Transverse colon (tissue), 4 donors: ENCODE data around the gene TLE3. TPM values are rescaled to one million over a fixed set of nuclear protein-coding genes. Genes with fewer than 3 reads are reported as not detected.

ENCODE experiments used
- DNase-seq: peaks from one replicate; pipeline ENCODE4 v3.0.0-alpha.2; 2019
- H3K27ac ChIP-seq, 4 donors: fragments of 200-600 bp; sonication (generic); 2 replicates each; pipeline ENCODE4 v1.5.1; 2016 to 2018; ENCODE audit warnings: inconsistent platforms in 4 of 4
- H3K27me3 ChIP-seq: fragments of 200-600 bp; sonication (generic); 2 replicates; pipeline ENCODE4 v1.5.1; 2017; ENCODE audit warnings: inconsistent platforms
- H3K36me3 ChIP-seq, 4 donors: fragments of 200-600 bp; sonication (generic); 2 replicates each; pipeline ENCODE4 v1.5.1; 2017 to 2019; ENCODE audit warnings: inconsistent platforms in 4 of 4
- H3K4me1 ChIP-seq, 4 donors: fragments of 200-600 bp; sonication (generic); 2 replicates each; pipeline ENCODE4 v1.5.1; 2017 to 2020; ENCODE audit warnings: inconsistent platforms in 4 of 4
- H3K4me3 ChIP-seq, 4 donors: fragments of 200-600 bp; sonication (generic); 1 replicate in 1 of 4; 2 replicates in 3 of 4; pipeline versions ENCODE4 v1.5.1 to v1.6.1; 2017 to 2019; ENCODE audit warnings: inconsistent platforms in 4 of 4
- H3K9me3 ChIP-seq, 2 donors: fragments of 200-600 bp; sonication (generic); 2 replicates each; pipeline ENCODE4 v1.5.1; 2017 to 2019; ENCODE audit warnings: inconsistent platforms in 2 of 2
- CTCF ChIP-seq, 5 experiments: fragments of 200-600 bp in 3 of 5; fragments of 450-650 bp in 2 of 5; sonication (generic) in 3 of 5; IDR thresholded peaks; 1 replicate in 2 of 5; 2 replicates in 3 of 5; pipeline ENCODE4 v1.5.1; 2016 to 2017; ENCODE audit warnings: antibody characterized with exemption in 5 of 5, inconsistent platforms in 3 of 5, mild to moderate bottlenecking in 2 of 5, moderate library complexity in 1 of 5
- EP300 ChIP-seq: sonication (generic); formaldehyde crosslinking; IDR thresholded peaks from one replicate; pipeline ENCODE4 v1.6.1; 2017; ENCODE audit warnings: antibody characterized with exemption, low read depth
- POLR2A ChIP-seq: fragments of 450-650 bp; IDR thresholded peaks from one replicate; pipeline ENCODE4 v1.6.1; 2016; ENCODE audit warnings: antibody characterized with exemption, mild to moderate bottlenecking, moderate library complexity
- POLR2AphosphoS5 ChIP-seq, 3 donors: sonication (generic); formaldehyde crosslinking; IDR thresholded peaks; one replicate each; pipeline ENCODE4 v1.6.1; 2016; ENCODE audit warnings: antibody characterized with exemption in 3 of 3
- WGBS, 2 donors: methylation state at CpG; one replicate each; pipeline ENCODE4 v1.1.5; 2018; ENCODE audit warnings: low coverage in 1 of 2; 5-methylcytosine and 5-hydroxymethylcytosine counted together
- in situ Hi-C, 4 donors: fragments of 200-750 bp; cut with MboI; loops; one replicate each; pipeline versions ENCODE4 v1.15.0 to v1.15.1; 2017; ENCODE audit warnings: low sequenced_read_pairs in 3 of 4, low pct_ligation_motif_present in 1 of 4, low pct_unique_long_range_greater_than_20kb in 1 of 4
- intact Hi-C: fragments of 100-400 bp; cut with DNase I; formaldehyde crosslinking; loops from one replicate; pipeline ENCODE4 v1.15.1; 2023; ENCODE audit warnings: low total_unique reads
- total RNA-seq, 4 donors: library from RNA; depleted of rRNA; stranded (reverse); fragments of >200 nt; gene quantifications; one replicate each; pipeline ENCODE4 v1.1.0, GENCODE V29; 2016

Gene TLE3
- total RNA-seq, 4 donors from 2014 or later = 49.8 to 223 (median 114) TPM

DNA sequence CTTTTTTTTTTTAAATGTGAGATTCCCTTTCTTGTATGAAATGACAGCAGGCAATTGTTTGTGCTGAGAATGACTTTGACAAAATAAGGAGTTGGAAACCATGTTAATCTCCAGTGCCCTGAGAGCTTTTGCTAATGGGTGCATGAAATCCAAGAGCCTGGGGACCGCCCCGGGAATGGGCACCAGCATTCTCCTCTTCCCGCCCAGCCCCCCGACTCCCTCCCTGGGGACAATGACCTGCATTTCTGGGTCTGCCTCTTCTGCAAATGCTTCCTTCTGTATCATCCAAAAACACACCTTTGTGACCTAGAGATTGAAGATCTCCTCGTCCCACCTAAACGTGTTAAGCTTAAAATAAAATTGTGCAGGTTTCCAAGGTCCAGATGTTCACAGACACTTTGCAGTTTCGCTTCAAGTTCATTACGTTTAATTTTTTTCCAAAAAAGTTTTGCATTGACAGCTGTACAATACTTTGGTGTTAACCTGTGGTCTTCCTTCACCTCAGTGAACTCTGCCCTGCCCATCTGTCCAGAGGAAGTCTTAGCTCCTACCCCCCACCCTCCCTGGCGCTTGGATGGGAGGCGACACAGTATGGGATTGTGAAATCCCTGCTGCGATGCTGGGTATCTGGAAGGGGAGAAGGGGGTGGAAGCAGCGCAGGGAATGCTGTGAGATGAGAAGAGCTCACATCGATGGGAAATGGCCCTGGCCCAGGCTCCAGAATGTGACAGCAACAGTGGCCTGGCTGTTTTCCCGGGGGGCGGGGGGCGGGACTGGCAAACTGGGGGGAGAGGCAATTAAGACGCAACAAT is 50.1 kb downstream of the TLE3 start:
- 75 to 95% methylated on average over 6 to 17 of the region's 17 CpGs for WGBS, 2 donors
- DNase-seq = peak; percentile 43

DNA sequence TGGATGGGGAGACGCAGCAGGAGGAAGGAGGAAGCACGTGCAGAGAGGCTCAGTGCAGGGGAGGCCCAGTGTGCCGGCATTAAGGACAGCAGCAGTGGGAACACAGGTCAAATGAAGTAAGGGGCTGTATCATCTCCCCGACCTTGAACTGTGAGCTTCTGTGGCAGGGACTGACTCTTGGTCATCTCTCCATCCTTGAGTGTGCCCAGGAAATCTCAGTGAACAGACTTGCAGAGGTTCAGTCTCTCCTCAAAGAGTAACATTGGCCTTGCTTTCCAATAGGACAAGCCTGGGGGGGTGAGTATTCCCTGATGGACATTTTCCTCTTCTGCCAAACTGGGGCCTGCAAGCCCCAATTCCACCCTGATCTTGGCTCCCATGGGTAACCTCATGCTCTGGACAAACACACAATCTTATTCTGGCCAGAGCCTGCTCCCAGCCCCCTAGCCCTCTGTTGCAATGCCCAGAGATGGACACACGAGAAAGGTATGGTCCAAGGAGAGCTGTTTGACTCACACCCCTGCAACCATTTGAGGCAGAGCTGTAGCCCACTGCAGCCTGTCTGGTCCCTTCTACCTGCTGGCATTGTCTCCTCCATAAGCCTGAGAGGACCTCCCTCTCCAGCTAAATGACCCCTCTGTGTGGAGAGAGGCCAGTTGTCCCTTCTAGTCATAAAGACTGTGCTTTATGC is 50.9 kb downstream of the TLE3 start:
- DNase-seq = no peak
- H3K36me3 ChIP-seq = peaks cover 0 to 22% (median 7%) of the 10 kb centered on the region in 4 donors
- intact Hi-C loops = no loop called here

More for the DNA sequence above, 50.1 kb downstream of the TLE3 start:
- in situ Hi-C loops = no loop called here
- Histone ChIP-seq H3K27me3 (no peaks in the 10 kb centered on the region), H3K36me3 (peaks cover 0 to 30% (median 11%) of the 10 kb centered on the region in 4 donors), H3K27ac (peak overlapping the region in 2 of 4 donors; percentile 29 to 50), H3K4me3 (no peak overlapping the region), H3K4me1 (peaks cover 0 to 10% (median 2%) of the 10 kb centered on the region in 4 donors), H3K9me3 (no peaks in the 10 kb centered on the region)
- intact Hi-C loops = no loop called here
- TF ChIP-seq POLR2A = no peak
- peak in 1 of 3 donors; percentile 8 for TF ChIP-seq POLR2AphosphoS5 (IDR thresholded peaks at IDR 0.05)

GRCh38 chr15:70045045-70045444 is 52.7 kb downstream of the TLE3 start:
- Histone ChIP-seq H3K4me3 (no peak overlapping the region), H3K4me1 (peaks cover 0 to 10% (median 2%) of the 10 kb centered on the region in 4 donors), H3K36me3 (peaks cover 0 to 8% (median 0%) of the 10 kb centered on the region in 4 donors), H3K27ac (no peak overlapping the region), H3K27me3 (no peaks in the 10 kb centered on the region), H3K9me3 (no peaks in the 10 kb centered on the region)
- TF ChIP-seq EP300 = no peak
- TF ChIP-seq POLR2A = no peak
- no peak for TF ChIP-seq POLR2AphosphoS5 (IDR thresholded peaks at IDR 0.05)
- no peak for TF ChIP-seq CTCF (IDR thresholded peaks at IDR 0.05)
- no peak for DNase-seq
- in situ Hi-C loops (no loop called here), intact Hi-C loops (no loop called here)

More for the DNA sequence above, 50.9 kb downstream of the TLE3 start:
- Histone ChIP-seq H3K4me1 (peaks cover 0 to 10% (median 2%) of the 10 kb centered on the region in 4 donors), H3K4me3 (no peak overlapping the region), H3K9me3 (no peaks in the 10 kb centered on the region), H3K27me3 (no peaks in the 10 kb centered on the region), H3K27ac (peak overlapping the region in 1 of 4 donors; percentile 50)
- 93% methylated on average over 5 of the region's 5 CpGs; no CpG with 5 or more reads in 1 of the 2 donors for WGBS, 2 donors
- TF ChIP-seq EP300 (no peak), POLR2AphosphoS5 (IDR thresholded peaks at IDR 0.05) (no peak)
- in situ Hi-C loops = no loop called here

DNA sequence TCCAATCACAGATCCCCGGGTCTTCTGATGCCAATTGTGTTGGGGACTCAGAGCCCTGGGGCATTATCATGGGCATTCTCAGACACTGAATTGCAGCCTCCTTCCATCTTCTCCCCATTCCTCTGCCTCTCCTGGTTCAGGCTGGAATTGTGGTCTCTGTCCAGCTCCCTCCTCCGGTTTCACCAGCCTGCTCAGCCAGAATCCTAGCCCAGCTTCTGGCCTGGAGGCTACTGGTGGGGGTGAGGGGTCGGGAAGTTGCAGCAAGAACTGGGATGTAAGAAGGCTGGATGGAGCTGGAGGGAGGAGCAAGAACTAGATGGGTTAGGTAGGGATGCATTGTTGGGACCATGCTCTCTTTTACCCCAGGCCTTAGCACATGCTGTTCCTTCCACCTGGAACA is 53.5 kb downstream of the TLE3 start:
- in situ Hi-C loops = no loop called here
- Histone ChIP-seq H3K4me3 (no peak overlapping the region), H3K27me3 (no peaks in the 10 kb centered on the region), H3K36me3 (no peaks in the 10 kb centered on the region), H3K4me1 (peaks cover 0 to 10% (median 2%) of the 10 kb centered on the region in 4 donors), H3K9me3 (no peaks in the 10 kb centered on the region), H3K27ac (no peak overlapping the region)
- no peak for TF ChIP-seq EP300
- no peak for TF ChIP-seq POLR2AphosphoS5 (IDR thresholded peaks at IDR 0.05)
- no peak for TF ChIP-seq CTCF (IDR thresholded peaks at IDR 0.05)
- TF ChIP-seq POLR2A = no peak
- DNase-seq = no peak
- intact Hi-C loops = no loop called here
- 50 to 80% methylated on average over 1 to 3 of the region's 3 CpGs for WGBS, 2 donors

- DNase-seq = no peak
- no peaks in the 10 kb centered on the region for H3K27me3 ChIP-seq
- no peak overlapping the region for H3K4me3 ChIP-seq
- no peaks in the 10 kb centered on the region for H3K9me3 ChIP-seq
- no peaks in the 10 kb centered on the region for H3K36me3 ChIP-seq
- no peak overlapping the region for H3K27ac ChIP-seq
- TF ChIP-seq POLR2AphosphoS5 (IDR thresholded peaks at IDR 0.05) (no peak), EP300 (no peak), CTCF (IDR thresholded peaks at IDR 0.05) (no peak), POLR2A (no peak)
- H3K4me1 ChIP-seq = peaks cover 0 to 9% (median 2%) of the 10 kb centered on the region in 4 donors
- intact Hi-C loops (no loop called here), in situ Hi-C loops (no loop called here)
- WGBS, 2 donors = 96 to 100% methylated on average over 1 of the region's 1 CpG
Measured at GRCh38 chr15:70043590-70043989, 54.1 kb downstream of the TLE3 start.
